NT2/D1 (cell line): ENCODE results near the gene DPP6.

ENCODE experiments used
- DNase-seq: peaks from one replicate; pipeline ENCODE4 v3.0.0-alpha.2; 2011; ENCODE audit warnings: low read depth, low spot score
- H3K27me3 ChIP-seq: 2 replicates; pipeline ENCODE4 v1.6.0; 2011; ENCODE audit warnings: mild to moderate bottlenecking; ENCODE audit not compliant: insufficient read length, insufficient read depth
- H3K36me3 ChIP-seq: 2 replicates; pipeline ENCODE4 v1.6.1; 2011; ENCODE audit warnings: mild to moderate bottlenecking, low read length, mixed read lengths; ENCODE audit not compliant: insufficient read depth, insufficient read length
- H3K4me1 ChIP-seq: 2 replicates; pipeline ENCODE4 v1.5.1; 2011; ENCODE audit not compliant: insufficient read depth, insufficient read length
- H3K4me3 ChIP-seq: 2 replicates; pipeline ENCODE4 v1.5.1; 2011; ENCODE audit warnings: low read depth; ENCODE audit not compliant: insufficient read length
- H3K9ac ChIP-seq: 2 replicates; pipeline ENCODE4 v1.6.0; 2011; ENCODE audit warnings: low read depth; ENCODE audit not compliant: insufficient read length
- H3K9me3 ChIP-seq: 2 replicates; pipeline ENCODE4 v1.5.1; 2011; ENCODE audit warnings: mild to moderate bottlenecking, low read length; ENCODE audit not compliant: insufficient read depth
- SUZ12 ChIP-seq: IDR thresholded peaks from 2 replicates; pipeline ENCODE4 v1.6.1; 2011; ENCODE audit not compliant: insufficient read length, insufficient read depth; ENCODE audit errors: extremely low read depth
- YY1 ChIP-seq: IDR thresholded peaks from 2 replicates; pipeline ENCODE4 v1.6.1; 2011; ENCODE audit not compliant: insufficient read length, insufficient read depth
- ZNF274 ChIP-seq: IDR thresholded peaks from 2 replicates; pipeline ENCODE4 v1.6.1; 2011; ENCODE audit warnings: mild to moderate bottlenecking, low read depth, low read length

DPP6 gene

GRCh38 chr7:154905615-154906014 lies 853.4 kb downstream of the DPP6 start:
- DNase-seq: no peak
- H3K4me3 ChIP-seq: no peak overlapping the region

DNA sequence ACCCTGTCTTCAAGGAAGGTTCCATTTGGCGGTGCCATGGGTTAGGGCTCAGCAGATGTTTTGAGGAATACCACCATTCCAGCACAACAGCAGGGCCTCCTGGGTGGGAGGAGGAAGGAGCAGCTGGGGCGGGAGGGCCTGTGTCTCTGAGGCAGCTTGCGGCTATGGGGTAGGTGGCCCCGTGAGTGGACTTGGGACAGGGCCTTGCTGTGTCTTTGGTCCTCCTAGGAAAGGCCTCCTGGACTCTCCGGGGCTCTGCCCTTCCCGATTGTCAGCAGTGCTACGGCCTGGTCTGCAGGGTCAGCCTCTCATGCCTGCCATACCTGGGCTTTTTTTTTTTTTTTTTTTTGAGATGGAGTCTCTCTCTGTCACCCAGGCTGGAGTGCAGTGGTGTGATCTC lies 854.0 kb downstream of the DPP6 start:
- H3K27me3 ChIP-seq: no peaks in the 10 kb centered on the region
- H3K36me3 ChIP-seq: no peaks in the 10 kb centered on the region
- no peak overlapping the region for H3K4me3 ChIP-seq
- TF ChIP-seq YY1 (no peak), SUZ12 (no peak), ZNF274 (no peak)
- H3K9me3 ChIP-seq: peaks cover 34% of the 10 kb centered on the region; the same call in 1 of the 2 replicates
- no peak for DNase-seq
- H3K9ac ChIP-seq: no peak overlapping the region
- no peaks in the 10 kb centered on the region for H3K4me1 ChIP-seq

More at GRCh38 chr7:154905615-154906014, 853.4 kb downstream of the DPP6 start:
- H3K36me3 ChIP-seq: no peaks in the 10 kb centered on the region
- no peak for TF ChIP-seq ZNF274
- H3K4me1 ChIP-seq: no peaks in the 10 kb centered on the region
- H3K9me3 ChIP-seq: peaks cover 28% of the 10 kb centered on the region; the same call in 1 of the 2 replicates
- no peaks in the 10 kb centered on the region for H3K27me3 ChIP-seq
- no peak overlapping the region for H3K9ac ChIP-seq

GRCh38 chr7:154906736-154907355 lies 854.6 kb downstream of the DPP6 start:
- TF ChIP-seq SUZ12 (no peak), ZNF274 (no peak), YY1 (no peak)
- H3K4me1 ChIP-seq: no peaks in the 10 kb centered on the region
- H3K9me3 ChIP-seq: peaks cover 37% of the 10 kb centered on the region; the same call in 1 of the 2 replicates
- no peak overlapping the region for H3K4me3 ChIP-seq
- no peaks in the 10 kb centered on the region for H3K36me3 ChIP-seq
- DNase-seq: no peak
- no peaks in the 10 kb centered on the region for H3K27me3 ChIP-seq
- H3K9ac ChIP-seq: no peak overlapping the region

- Histone ChIP-seq H3K4me3 (no peak overlapping the region), H3K27me3 (no peaks in the 10 kb centered on the region), H3K9me3 (peaks cover 37% of the 10 kb centered on the region; the same call in 1 of the 2 replicates), H3K36me3 (no peaks in the 10 kb centered on the region), H3K4me1 (no peaks in the 10 kb centered on the region), H3K9ac (no peak overlapping the region)
- no peak for DNase-seq
- no peak for TF ChIP-seq SUZ12
- no peak for TF ChIP-seq ZNF274
- TF ChIP-seq YY1: no peak
Observed at GRCh38 chr7:154907651-154908620, 855.7 kb downstream of the DPP6 start.

- H3K36me3 ChIP-seq: no peaks in the 10 kb centered on the region
- H3K9me3 ChIP-seq: peaks cover 37% of the 10 kb centered on the region; the same call in 1 of the 2 replicates
- no peaks in the 10 kb centered on the region for H3K4me1 ChIP-seq
- TF ChIP-seq ZNF274 (no peak), SUZ12 (no peak), YY1 (no peak)
- DNase-seq: no peak
- H3K9ac ChIP-seq: no peak overlapping the region
- H3K27me3 ChIP-seq: no peaks in the 10 kb centered on the region
- H3K4me3 ChIP-seq: no peak overlapping the region
Observed at GRCh38 chr7:154909241-154910105, 857.3 kb downstream of the DPP6 start.

- Histone ChIP-seq H3K4me1 (no peaks in the 10 kb centered on the region), H3K9ac (no peak overlapping the region), H3K9me3 (peaks cover 37% of the 10 kb centered on the region; the same call in 1 of the 2 replicates), H3K36me3 (no peaks in the 10 kb centered on the region), H3K4me3 (no peak overlapping the region), H3K27me3 (no peaks in the 10 kb centered on the region)
- DNase-seq: no peak
- TF ChIP-seq YY1 (no peak), ZNF274 (no peak), SUZ12 (no peak)
Observed at GRCh38 chr7:154910125-154910524, 857.9 kb downstream of the DPP6 start.
